Measurements from ENCODE around the gene CAT.
A peak's percentile ranks its signal among the peaks of the same experiment; 100 is the strongest.

CAT gene

GRCh38 chr11:34499719-34500500, 61.2 kb downstream of the CAT start:
- no peak for DNase-seq (ENCODE audit: low read depth)

GRCh38 chr11:34501500-34501899, 62.8 kb downstream of the CAT start:
- DNase-seq (ENCODE audit: low read depth) = peak; percentile 74

DNA sequence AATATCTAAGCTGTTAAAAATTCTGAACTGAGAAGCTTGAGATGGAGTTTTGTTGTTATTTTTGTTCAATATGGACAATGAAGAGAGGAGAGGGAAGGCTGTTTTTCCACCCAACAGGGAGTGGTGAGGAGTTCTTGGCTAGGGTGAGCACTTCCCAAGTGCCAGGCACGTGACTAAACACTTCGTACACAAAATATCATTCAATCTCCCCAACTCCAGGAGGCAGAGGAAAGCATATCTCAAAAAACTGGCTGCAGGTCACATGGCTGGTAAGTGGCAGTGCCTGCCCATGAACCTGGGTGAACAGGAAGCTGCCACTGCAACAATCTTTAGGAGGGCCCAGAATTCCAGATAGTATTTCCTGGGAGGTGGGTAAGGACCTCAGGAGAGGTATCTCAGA, 63.2 kb downstream of the CAT start:
- no peak for DNase-seq (ENCODE audit: low read depth)

GRCh38 chr11:34502949-34503348, 64.2 kb downstream of the CAT start:
- no peak for DNase-seq (ENCODE audit: low read depth)

GRCh38 chr11:34505874-34506273, 67.1 kb downstream of the CAT start:
- no peak for DNase-seq (ENCODE audit: low read depth)

DNA sequence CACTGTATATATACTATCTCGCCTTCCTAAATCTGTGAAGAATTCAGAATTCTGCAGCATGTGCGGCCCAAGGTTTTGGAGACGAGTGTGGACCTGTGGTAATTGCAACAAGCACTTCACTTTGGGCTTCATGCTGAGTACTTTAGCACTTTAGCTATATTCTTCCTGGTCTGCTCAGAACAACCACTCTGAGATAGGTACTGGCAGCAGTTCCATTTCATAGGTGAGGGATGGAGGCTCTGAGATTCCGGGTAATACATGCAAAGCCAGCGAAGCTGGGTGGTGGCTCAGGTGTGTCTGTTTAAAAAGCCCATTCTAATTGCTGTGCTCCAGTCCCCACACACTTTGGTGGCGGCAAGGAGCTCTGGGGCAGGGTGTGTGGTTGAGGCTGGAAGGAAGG, 68.4 kb downstream of the CAT start:
- no peak for DNase-seq (ENCODE audit: low read depth)

- DNase-seq (ENCODE audit: low read depth) = no peak
Measured at GRCh38 chr11:34507610-34508009, 68.9 kb downstream of the CAT start.

DNA sequence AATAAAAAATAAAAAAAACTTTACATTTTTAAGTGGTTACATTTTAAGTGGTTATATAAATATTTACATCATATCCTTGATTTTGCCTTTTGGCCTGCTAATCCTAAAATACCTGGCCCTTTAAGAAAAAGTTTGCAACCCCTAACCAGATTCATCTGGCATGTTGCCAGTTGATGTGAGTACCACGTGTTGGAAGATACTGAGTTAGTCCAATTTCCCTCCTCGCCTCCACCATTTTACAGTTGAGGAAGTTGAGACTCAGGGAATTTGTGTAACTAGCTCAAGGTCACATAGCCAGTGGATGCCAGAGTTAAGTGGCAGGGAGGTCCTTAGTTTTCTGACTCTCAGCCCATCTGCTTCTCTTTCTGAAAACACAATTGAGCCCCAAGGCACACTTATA, 69.8 kb downstream of the CAT start:
- DNase-seq (ENCODE audit: low read depth) = no peak

DNA sequence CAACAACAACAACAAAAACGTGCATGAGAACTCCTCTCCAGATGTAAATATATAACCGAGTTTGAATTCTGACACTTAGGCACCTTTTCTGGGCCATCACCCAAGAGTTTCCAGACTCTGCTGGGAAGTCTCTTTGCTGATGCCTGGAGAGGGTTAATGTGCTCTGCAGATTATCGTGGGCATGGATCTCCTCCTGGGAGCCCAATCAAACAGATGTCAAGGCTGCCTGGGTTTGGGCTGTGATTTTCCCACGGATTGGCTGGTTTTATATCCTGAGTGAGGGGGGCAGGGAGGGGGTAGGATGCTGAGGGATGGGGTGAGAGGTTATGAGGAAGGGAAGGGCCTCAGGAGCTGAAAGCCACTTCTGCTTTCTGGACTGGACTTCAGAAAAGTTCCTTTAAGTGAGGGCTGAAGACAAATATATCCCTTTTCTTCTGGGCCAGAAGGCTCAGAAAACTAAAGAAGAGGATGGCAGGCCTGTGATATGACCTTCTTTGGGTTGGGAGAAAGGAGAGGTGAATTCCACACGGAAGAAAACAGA, 70.7 kb downstream of the CAT start:
- DNase-seq (ENCODE audit: low read depth) = no peak

DNA sequence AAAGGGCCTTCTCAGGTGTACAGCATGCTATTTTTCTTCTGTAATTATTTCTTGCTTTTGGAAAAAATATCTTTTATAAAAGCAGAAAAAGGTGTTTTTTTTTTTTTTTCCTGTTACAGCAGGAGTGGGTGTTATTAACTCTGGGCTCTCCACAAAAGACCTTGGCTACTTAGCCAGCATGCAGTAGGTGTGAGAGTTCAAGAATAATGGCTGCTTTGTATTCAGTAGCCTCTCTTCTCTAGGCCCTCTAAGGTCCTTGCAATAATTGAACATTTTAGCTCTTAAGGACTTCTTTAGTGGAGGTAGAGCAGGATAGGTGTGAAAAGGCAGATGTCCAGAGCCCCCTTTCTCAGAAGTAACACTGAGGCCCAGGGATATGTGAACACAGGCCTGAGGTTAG, 71.5 kb downstream of the CAT start:
- no peak for DNase-seq (ENCODE audit: low read depth)

DNA sequence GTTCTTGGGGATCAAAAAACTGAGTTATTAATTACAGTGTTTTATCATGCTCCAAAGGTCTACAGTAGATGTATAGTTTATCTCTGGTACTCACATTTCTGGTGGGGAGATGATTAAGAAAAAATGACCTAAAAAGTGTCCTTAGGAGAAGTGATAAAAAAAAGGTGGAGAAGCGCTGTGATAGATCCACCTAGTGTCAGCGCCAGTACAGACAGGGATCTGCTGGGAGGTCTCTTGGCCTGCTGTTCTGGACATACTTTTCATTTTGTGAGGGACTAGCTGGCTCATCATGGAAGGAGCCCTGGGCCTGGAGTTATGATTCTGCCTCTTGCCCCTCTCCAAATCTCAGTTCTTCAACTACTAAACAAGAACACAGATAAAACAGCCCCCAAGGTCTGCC, 71.9 kb downstream of the CAT start:
- no peak for DNase-seq (ENCODE audit: low read depth)

DNA sequence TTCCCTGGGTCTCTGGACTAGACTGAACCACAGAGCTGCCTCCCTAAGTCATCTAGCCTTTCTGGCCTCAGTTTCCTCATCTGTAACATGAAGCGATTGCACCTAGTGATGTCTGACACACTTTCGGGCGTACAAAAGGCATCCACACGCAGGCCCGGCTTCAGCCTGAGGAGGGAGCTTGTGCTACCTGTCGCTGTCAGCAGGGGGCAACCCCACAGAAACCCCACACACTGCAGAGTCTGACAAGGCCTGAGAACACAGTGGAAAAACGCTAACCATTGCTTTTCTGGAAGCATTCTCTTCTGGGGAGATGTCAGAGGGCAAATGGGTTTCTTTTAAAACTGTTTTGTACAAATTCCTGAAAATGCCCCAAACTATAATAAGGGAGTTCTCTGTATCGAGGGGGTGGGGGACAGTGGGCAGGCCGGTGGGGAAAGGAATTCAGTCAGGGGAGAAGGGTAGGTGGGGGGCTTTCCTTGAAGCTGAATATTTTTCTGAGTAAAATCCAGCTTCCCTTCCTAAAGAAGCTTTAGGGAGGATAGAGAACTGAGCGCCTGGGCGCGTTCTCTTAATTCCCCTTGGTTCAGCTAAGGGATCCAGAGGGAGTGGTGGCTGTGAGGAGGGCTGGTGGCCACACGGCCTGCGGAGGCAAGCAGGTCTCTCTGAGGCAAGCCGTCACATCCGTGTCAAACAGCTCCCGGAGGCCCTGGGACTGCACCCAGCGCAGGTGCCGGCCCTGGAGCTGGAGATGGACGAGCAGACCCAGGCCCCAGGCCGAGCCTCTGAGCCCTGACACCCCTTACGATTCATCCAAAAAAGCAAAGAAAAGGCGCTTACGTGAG, 74.3 kb downstream of the CAT start:
- DNase-seq (ENCODE audit: low read depth) = peak; percentile 13

GRCh38 chr11:34513682-34514449, 75.1 kb downstream of the CAT start, which contains the start of gene ELF5:
ELF5 (minus strand) TSS chr11:34513794; CDS start chr11:34505749, 8,045 bp downstream.
- no peak for DNase-seq (ENCODE audit: low read depth)

- no peak for DNase-seq (ENCODE audit: low read depth)
Measured at GRCh38 chr11:34514597-34514996, 75.9 kb downstream of the CAT start.

DNA sequence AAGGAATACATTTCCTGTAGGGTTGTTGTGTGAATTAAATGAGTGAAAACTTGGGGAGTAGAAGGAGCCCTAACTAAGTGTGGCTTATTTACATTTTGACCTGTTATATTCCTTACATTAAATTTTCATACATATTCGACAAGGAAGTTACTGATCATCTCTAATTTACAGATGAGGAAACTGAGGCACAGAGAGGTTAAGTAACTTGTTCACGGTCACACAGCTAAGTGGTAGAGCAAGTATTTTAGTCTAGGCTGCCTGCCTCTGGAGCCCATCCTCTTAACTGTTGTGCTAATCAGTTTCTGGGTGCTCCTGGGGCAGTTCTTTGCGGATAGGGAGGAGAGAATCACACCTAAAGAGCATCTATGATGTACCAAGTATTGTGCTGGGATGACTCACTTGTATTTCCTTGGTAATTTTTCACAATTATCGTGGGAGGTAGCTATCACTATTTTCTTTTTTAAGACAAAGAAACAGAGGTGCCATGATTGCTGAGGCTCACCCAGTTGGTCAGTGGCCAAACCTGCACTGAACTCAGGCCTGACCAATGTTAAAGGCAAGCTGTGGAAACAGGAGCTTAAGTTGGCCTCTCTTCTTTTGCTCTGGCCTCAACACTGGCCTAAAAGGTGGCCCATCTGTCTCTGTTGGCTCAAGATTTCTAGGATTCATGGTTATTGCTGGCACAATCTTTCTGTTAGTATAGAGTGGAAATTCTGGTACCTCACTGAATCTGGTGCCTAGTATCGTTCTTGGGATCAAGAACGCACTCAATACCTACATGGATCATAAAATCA, 77.7 kb downstream of the CAT start:
- no peak for DNase-seq (ENCODE audit: low read depth)

GRCh38 chr11:34519595-34520235, 81.0 kb downstream of the CAT start:
- DNase-seq (ENCODE audit: low read depth) = no peak

GRCh38 chr11:34521265-34521664, 82.5 kb downstream of the CAT start:
- no peak for DNase-seq (ENCODE audit: low read depth)
